HG02884 (cell line): ENCODE data around the gene THADA.

Experiments
- ATAC-seq: cut with Tn5 transposase; IDR thresholded peaks from one replicate; pipeline ENCODE4 v1.9.1; 2021; ENCODE audit warnings: mild to moderate bottlenecking, moderate library complexity; ENCODE audit not compliant: unreplicated experiment

Gene THADA

GRCh38 chr2:43420389-43420801, 175.4 kb downstream of the THADA start:
- no peak for ATAC-seq

GRCh38 chr2:43419876-43420275, 176.0 kb downstream of the THADA start:
- no peak for ATAC-seq

GRCh38 chr2:43419243-43419642, 176.6 kb downstream of the THADA start:
- no peak for ATAC-seq

GRCh38 chr2:43418680-43419079, 177.2 kb downstream of the THADA start:
- no peak for ATAC-seq

GRCh38 chr2:43417300-43417699, 178.5 kb downstream of the THADA start:
- ATAC-seq, result no peak

GRCh38 chr2:43415592-43415991, 180.2 kb downstream of the THADA start:
- ATAC-seq, result no peak

- ATAC-seq, result no peak
These were observed 181.2 kb downstream of the THADA start for GRCh38 chr2:43414586-43415135.

GRCh38 chr2:43414033-43414432, 181.8 kb downstream of the THADA start:
- no peak for ATAC-seq

GRCh38 chr2:43412114-43412753, 183.6 kb downstream of the THADA start:
- ATAC-seq, result no peak

- ATAC-seq, result no peak
These were observed 185.7 kb downstream of the THADA start for GRCh38 chr2:43410055-43410604.

GRCh38 chr2:43408407-43409160, 187.3 kb downstream of the THADA start:
- peak; percentile 61 for ATAC-seq

- ATAC-seq, result peak; percentile 69
These were observed 187.9 kb downstream of the THADA start for GRCh38 chr2:43407935-43408334.

- ATAC-seq, result no peak
These were observed 189.1 kb downstream of the THADA start for GRCh38 chr2:43406651-43407279.

GRCh38 chr2:43405829-43406228, 190.0 kb downstream of the THADA start:
- ATAC-seq, result no peak

- ATAC-seq, result peak; percentile 64
These were observed 193.3 kb downstream of the THADA start for GRCh38 chr2:43402452-43402937.

- peak; percentile 90 for ATAC-seq
These were observed 193.8 kb downstream of the THADA start for GRCh38 chr2:43402002-43402401.

- no peak for ATAC-seq
These were observed 195.3 kb downstream of the THADA start for GRCh38 chr2:43400508-43400907.

- ATAC-seq, result no peak
These were observed 196.1 kb downstream of the THADA start for GRCh38 chr2:43399515-43400264.

GRCh38 chr2:43399098-43399497, 196.7 kb downstream of the THADA start:
- ATAC-seq, result no peak

- no peak for ATAC-seq
These were observed 198.0 kb downstream of the THADA start for GRCh38 chr2:43397821-43398220.

- ATAC-seq, result no peak
These were observed 198.4 kb downstream of the THADA start for GRCh38 chr2:43397411-43397810.
